B cell (primary cell): ENCODE results near the gene STX1B. TPM values are rescaled to one million over a fixed set of nuclear protein-coding genes. Genes with fewer than 3 reads are reported as not detected.

Experiments
- ATAC-seq: fragments of 200-7000 bp; cut with Tn5 transposase; one replicate; pipeline ENCODE4 v1.10.0; 2021; ENCODE audit warnings: low read depth, mild to moderate bottlenecking, moderate number of reproducible peaks, moderate library complexity
- CTCF ChIA-PET: fragments of 350-600 bp; sonication (Branson Sonifier 250); formaldehyde crosslinking; loops from one replicate; lab custom pipeline; 2021; ENCODE audit warnings: antibody characterized with exemption, inconsistent platforms; lab: Charles Lee
- POLR2A ChIA-PET: fragments of 350-600 bp; sonication (Branson Sonifier 250); formaldehyde crosslinking; loops from one replicate; lab custom pipeline; 2021; ENCODE audit warnings: antibody characterized with exemption; lab: Charles Lee
- DNase-seq: peaks from one replicate; pipeline ENCODE4 v3.0.0; 2013
- H2AFZ ChIP-seq: 2 replicates; pipeline ENCODE4 v1.6.1; 2012; ENCODE audit warnings: mild to moderate bottlenecking, low read depth, low read length; ENCODE audit not compliant: insufficient read depth, poor library complexity, severe bottlenecking
- H3K27ac ChIP-seq, 2 donors: 1 replicate in 1 of 2; 2 replicates in 1 of 2; pipeline ENCODE4 v1.5.1; 2012 to 2013; ENCODE audit warnings: low read length in 2 of 2, mild to moderate bottlenecking in 2 of 2, moderate library complexity in 1 of 2
- H3K27me3 ChIP-seq, 4 experiments: fragments of 200-600 bp in 1 of 4; sonication (generic) in 1 of 4; replicated peaks in 1 of 4; 1 replicate in 2 of 4; 2 replicates in 2 of 4; pipeline versions ENCODE4 v1.6.1 to v1.7.0; 2013 to 2016; ENCODE audit warnings: low read length in 3 of 4, mild to moderate bottlenecking in 2 of 4, mixed read lengths in 1 of 4, moderate library complexity in 1 of 4; ENCODE audit not compliant: insufficient read depth in 4 of 4, control insufficient read depth in 3 of 4; ENCODE audit errors: control extremely low read depth in 1 of 4
- H3K36me3 ChIP-seq, 2 experiments: replicated peaks in 1 of 2; 1 replicate in 1 of 2; 2 replicates in 1 of 2; pipeline versions ENCODE4 v1.6.1 to v1.7.1; 2013; ENCODE audit warnings: low read length in 1 of 2; ENCODE audit not compliant: insufficient read depth in 2 of 2, control insufficient read depth in 1 of 2; ENCODE audit errors: control extremely low read depth in 1 of 2, extremely low read depth in 1 of 2
- H3K4me1 ChIP-seq, 2 donors: fragments of 200-600 bp in 1 of 2; sonication (generic) in 1 of 2; 1 replicate in 1 of 2; 2 replicates in 1 of 2; pipeline versions ENCODE4 v1.5.1 to v1.6.1; 2013 to 2017; ENCODE audit warnings: low read length in 2 of 2; ENCODE audit not compliant: control insufficient read depth in 2 of 2, insufficient read depth in 2 of 2
- H3K4me2 ChIP-seq: replicated peaks from 2 replicates; pipeline ENCODE3; 2012; ENCODE audit warnings: mild to moderate bottlenecking, low read depth, low read length; ENCODE audit not compliant: poor library complexity, severe bottlenecking
- H3K4me3 ChIP-seq, 5 experiments: fragments of 200-600 bp in 1 of 5; sonication (generic) in 1 of 5; 1 replicate in 3 of 5; 2 replicates in 2 of 5; pipeline versions ENCODE4 v1.5.1 to v1.7.0; 2011 to 2016; ENCODE audit warnings: low read length in 4 of 5, mild to moderate bottlenecking in 4 of 5, low read depth in 2 of 5, control low read depth in 1 of 5, moderate library complexity in 1 of 5; ENCODE audit not compliant: insufficient read depth in 1 of 5; ENCODE audit errors: control extremely low read depth in 1 of 5, extremely low read depth in 1 of 5
- H3K79me2 ChIP-seq: fragments of 200-600 bp; sonication (generic); one replicate; pipeline ENCODE4 v1.6.0; 2016; ENCODE audit warnings: low read length; ENCODE audit not compliant: control insufficient read depth, insufficient read depth
- H3K9ac ChIP-seq: fragments of 200-600 bp; sonication (generic); 2 replicates; pipeline ENCODE4 v1.6.1; 2017; ENCODE audit warnings: mild to moderate bottlenecking, low read length, moderate library complexity
- H3K9me3 ChIP-seq, 3 donors: one replicate each; pipeline versions ENCODE4 v1.6.1 to v1.7.1; 2013; ENCODE audit warnings: low read length in 2 of 3; ENCODE audit not compliant: control insufficient read depth in 2 of 3, insufficient read depth in 1 of 3; ENCODE audit errors: control extremely low read depth in 1 of 3
- H4K20me1 ChIP-seq: 2 replicates; pipeline ENCODE4 v1.6.0; 2012; ENCODE audit warnings: mild to moderate bottlenecking, low read length; ENCODE audit not compliant: insufficient read depth, control insufficient read depth, poor library complexity, severe bottlenecking
- H3K27ac Mint-ChIP-seq: one replicate; pipeline ENCODE4 v1.8.0; 2021; ENCODE audit warnings: mixed read lengths
- H3K27me3 Mint-ChIP-seq: one replicate; pipeline ENCODE4 v1.8.0; 2021; ENCODE audit warnings: mixed read lengths
- H3K4me1 Mint-ChIP-seq: one replicate; pipeline ENCODE4 v1.8.0; 2021; ENCODE audit warnings: mixed read lengths
- H3K4me3 Mint-ChIP-seq: one replicate; pipeline ENCODE4 v1.8.0; 2021; ENCODE audit warnings: mixed read lengths
- H3K9me3 Mint-ChIP-seq: one replicate; pipeline ENCODE4 v1.8.0; 2022; ENCODE audit warnings: mixed read lengths; ENCODE audit not compliant: insufficient read depth
- CTCF ChIP-seq: fragments of 200-600 bp; IDR thresholded peaks from one replicate; pipeline ENCODE4 v1.8.0; 2022; ENCODE audit warnings: antibody characterized with exemption, mild to moderate bottlenecking
- EZH2 ChIP-seq: IDR thresholded peaks from 2 replicates; pipeline ENCODE4 v1.6.1; 2012; ENCODE audit warnings: borderline replicate concordance, low read depth, mild to moderate bottlenecking, moderate library complexity, low read length; ENCODE audit not compliant: insufficient read depth, poor library complexity, severe bottlenecking
- WGBS: methylation state at CpG from one replicate; pipeline ENCODE4 v1.1.5; 2013; ENCODE audit warnings: missing lambda C conversion rate; ENCODE audit not compliant: insufficient coverage; 5-methylcytosine and 5-hydroxymethylcytosine counted together
- intact Hi-C: fragments of 100-400 bp; cut with micrococcal nuclease; formaldehyde crosslinking; loops from one replicate; pipeline ENCODE4 v1.10.0; 2022
- polyA plus RNA-seq: library from polyadenylated mRNA; depleted of rRNA; stranded (reverse); fragments of >200 nt; gene quantifications from 2 replicates; pipeline ENCODE4 v1.2.3, GENCODE V29; 2012
- total RNA-seq, 2 donors: library from RNA; stranded (reverse); fragments of 120-200 nt in 1 of 2; gene quantifications; 1 replicate in 1 of 2; 2 replicates in 1 of 2; pipeline versions ENCODE4 v1.2.3 to v1.2.4, GENCODE V29; 2013 to 2022

Gene STX1B
- total and polyA plus RNA-seq, 2 donors (not counting 1 experiment from before 2014, with no cell fraction given) = 2.1 to 2.2 TPM

- H3K36me3 ChIP-seq = peaks cover 0 to 26% of the 10 kb centered on the region in 2 experiments
- ATAC-seq (no peak), DNase-seq (no peak)
- peaks cover 3 to 6% of the 10 kb centered on the region in 2 donors for H3K4me1 ChIP-seq
- no peaks in the 10 kb centered on the region for H3K79me2 ChIP-seq
- ChIA-PET POLR2A (interaction anchor here (1.7 kb wide), 1 partner anchor 158 kb away, joined by 8 read pairs; no protein-coding TSS in a partner anchor), CTCF (interaction anchor here (0.6 to 5.1 kb wide), 25 partner anchors 11 to 885 kb away, joined by 3 to 63 read pairs (median 4); partner anchors contain the start of genes KAT8, VKORC1, ZNF646 and ZNF668)
- H3K4me2 ChIP-seq = no peak overlapping the region
- H3K27ac ChIP-seq = no peak overlapping the region
- 70% methylated on average over 11 of the region's 14 CpGs for WGBS
- no peaks in the 10 kb centered on the region for H3K27me3 Mint-ChIP-seq
- no peak overlapping the region for H3K4me3 Mint-ChIP-seq
- no peaks in the 10 kb centered on the region for H3K27me3 ChIP-seq
- no peaks in the 10 kb centered on the region for H3K9me3 Mint-ChIP-seq
- H3K27ac Mint-ChIP-seq = no peak overlapping the region
- H3K9ac ChIP-seq = no peak overlapping the region
- intact Hi-C loops = no loop called here
- H3K4me1 Mint-ChIP-seq = no peaks in the 10 kb centered on the region
- H2AFZ ChIP-seq = no peak overlapping the region
- H4K20me1 ChIP-seq = peaks cover 6% of the 10 kb centered on the region
- no peak overlapping the region for H3K4me3 ChIP-seq
- H3K9me3 ChIP-seq = no peaks in the 10 kb centered on the region
- TF ChIP-seq CTCF = no peak
- TF ChIP-seq EZH2 = no peak
These were observed 26.4 kb downstream of the STX1B start for GRCh38 chr16:30983898-30984610.
